HG03280 (cell line): ENCODE measurements around the gene FKBP1A.

Experiments
- ATAC-seq: cut with Tn5 transposase; IDR thresholded peaks from one replicate; pipeline ENCODE4 v1.9.1; 2021; ENCODE audit warnings: mild to moderate bottlenecking, moderate library complexity; ENCODE audit not compliant: unreplicated experiment

FKBP1A gene

DNA sequence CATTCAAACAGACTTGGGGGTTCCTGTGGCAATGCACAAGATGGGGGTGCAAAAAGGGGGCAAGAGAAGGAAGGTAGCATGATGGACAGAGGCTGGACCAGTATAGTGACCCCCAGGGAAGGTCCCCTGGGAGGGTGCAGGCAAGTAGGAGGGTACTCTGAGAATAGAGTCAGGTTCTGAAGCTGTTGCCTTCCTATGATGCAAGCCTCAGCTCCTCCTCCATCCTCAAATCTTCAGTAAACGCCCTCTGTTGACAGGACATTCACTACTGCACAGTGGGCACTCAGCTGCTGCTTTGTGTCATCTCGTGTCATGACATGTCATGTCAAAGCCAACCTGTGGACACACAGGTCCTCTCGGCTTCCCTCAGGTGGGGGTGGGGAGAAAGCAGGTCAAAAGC, 58.1 kb downstream of the FKBP1A start:
- ATAC-seq = no peak

DNA sequence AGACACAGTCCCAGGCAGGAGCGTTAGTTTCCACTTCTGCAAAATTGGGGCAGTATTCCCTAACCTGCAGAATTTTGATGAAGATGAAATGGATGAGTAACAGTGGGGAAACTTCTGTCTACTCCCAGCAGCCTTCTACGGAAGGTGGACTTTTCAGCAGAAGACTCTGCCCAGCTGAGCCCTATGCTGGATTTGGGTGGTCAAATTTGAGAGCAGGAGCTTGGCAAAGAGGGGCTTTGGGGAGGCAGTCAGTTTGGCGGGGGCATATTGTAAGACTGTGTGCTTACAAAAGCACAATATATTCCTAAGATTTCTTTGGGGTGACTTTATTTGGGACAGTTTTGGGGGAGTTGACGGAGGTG, 58.5 kb downstream of the FKBP1A start:
- no peak for ATAC-seq

DNA sequence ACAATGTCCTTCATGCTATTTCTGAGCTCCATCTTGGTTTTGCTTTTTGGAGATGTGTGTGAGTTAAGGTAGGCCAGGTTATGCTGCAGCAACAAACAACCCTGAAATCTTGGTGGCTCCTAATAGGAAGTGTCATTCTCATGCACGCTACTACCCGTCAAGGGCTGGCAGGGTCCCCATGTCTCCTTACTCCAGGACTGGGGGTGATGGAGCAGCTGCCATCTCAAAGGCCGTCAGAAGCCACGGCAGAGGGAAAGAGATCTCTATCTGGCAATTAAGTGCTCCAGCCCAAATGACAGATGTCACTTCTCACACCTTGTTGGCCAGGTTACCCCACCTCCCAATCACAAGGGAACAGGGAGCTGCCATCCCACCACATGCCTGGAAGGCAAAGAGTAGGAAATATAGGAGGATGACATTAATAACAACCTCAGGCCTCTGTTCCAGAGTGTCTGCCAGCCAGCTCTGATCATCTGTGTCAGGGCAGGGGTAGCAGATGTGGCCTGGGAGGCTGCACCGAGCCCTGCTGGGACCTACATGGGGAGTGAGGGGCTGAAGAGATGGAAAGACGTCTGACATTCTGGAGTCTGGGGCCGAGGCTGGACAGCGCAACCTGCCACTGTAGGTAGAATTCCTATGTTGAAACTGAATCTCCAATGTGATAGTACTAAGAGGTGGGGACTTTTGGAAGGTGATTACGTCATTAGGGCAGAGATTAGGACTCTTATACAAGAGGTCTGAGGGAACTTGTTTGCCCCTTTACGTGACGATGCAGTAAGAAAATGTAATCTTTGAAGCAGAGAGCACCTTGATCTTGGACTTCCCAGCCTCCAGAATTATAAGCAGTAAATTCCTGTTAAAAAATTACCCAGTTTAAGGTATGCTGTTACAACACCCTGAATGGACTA, 59.1 kb downstream of the FKBP1A start:
- no peak for ATAC-seq

DNA sequence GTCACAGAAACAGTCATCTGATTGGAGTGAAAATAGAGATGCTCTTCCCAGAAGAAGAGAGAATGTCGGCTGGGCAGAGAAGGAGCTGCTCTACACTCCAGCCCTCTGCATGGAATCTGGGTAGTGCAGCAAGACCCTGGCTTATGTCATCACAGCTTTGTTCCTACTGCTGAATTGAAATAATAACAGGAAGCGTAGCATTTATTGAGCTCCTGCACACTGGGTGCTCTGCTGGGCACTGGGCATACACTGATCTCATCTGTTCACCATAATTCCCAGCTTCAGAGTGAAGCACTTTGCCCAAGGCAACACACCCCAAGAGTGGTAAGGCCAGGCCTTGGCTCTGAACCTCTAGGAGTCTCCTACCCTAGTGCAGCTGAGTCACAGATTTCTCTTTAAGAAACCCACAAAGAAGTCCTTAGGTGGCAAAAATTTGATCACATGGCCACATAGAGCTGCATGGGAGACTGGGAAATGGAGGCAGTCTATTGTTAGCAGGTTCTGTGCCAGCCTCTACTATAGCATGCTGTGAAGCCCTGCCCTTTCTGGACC, 60.0 kb downstream of the FKBP1A start:
- ATAC-seq = no peak

DNA sequence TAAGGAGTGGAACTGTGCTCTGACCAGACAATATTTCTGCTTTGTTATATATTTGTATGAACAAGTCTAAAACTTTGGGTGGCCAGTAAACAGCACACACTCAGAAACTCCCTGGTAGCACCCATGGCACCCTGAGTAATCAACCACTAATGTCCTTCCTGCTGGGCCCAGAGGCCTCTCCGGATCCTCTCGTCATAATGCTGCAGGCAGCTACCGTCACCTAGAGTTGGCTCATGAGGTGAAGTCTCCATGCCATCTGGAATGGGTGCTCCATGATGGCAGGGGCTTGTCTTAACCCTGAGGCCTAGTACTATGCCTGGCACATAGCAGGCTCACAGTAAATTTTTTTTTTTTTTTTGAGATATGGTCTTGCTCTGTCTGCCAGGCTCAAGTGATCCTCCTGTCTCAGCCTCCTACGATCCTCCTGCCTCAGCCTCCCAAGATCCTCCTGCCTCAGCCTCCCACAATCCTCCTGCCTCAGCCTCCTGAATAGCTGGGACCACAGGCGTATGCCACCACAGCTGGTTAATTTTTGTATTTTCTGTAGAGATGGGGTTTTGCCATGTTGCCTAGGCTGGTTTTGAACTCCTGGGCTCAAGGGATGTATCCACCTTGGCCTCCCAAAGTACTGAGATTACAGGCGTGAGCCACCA, 60.9 kb downstream of the FKBP1A start:
- no peak for ATAC-seq

DNA sequence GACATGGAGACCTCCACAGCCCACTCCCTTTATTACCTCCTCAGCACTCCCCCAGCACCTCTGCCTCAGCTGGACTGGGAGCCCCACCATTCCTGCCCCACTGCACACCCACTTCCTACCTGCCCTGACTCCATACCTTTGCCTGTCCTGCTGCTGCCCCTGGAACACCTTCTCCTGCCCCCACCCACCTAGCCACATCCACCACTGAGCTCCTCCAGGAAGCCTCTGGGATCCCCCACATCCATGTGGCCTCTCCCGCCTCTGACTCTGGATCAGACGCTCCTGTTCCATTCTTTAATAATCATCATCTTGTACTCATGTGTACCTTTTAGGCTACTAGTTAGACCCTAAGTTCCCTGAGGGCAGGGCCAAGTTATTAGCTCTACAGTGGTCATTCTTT, 61.8 kb downstream of the FKBP1A start:
- no peak for ATAC-seq

DNA sequence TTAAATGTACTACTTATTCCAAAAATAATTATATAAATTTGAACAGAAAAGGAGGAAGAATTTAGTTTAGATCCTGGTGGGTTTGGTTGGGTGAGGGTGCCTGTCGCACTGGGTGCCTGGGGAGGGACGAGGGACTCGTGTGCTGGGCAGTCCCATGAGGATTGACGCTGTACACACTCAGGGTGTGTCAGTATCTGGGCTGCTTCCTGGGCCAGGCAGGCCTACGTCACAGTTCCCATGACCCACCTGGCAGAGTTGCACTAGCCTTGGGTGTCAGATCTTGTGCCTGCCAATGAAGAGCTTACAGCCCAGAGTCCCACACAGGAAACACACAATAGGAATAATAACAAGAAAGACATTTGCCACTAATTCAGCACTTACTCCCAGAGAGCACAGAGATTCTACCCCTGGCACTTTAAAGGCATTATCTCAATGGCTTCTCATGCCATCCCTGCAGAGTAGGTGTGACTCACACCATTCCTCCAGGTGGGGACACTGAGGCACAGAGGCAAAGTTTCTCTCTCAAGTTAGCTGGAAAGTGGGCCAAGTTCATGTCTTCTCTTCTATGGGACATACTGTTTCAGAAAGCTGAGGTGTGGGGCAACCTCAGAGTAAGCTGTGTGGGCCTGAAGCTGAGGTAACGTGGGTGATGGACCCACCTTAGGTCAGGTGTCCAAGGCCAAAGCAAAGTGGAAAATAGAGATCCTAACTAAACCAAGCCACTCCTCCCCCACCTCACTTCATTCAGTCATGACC, 62.6 kb downstream of the FKBP1A start:
- no peak for ATAC-seq

DNA sequence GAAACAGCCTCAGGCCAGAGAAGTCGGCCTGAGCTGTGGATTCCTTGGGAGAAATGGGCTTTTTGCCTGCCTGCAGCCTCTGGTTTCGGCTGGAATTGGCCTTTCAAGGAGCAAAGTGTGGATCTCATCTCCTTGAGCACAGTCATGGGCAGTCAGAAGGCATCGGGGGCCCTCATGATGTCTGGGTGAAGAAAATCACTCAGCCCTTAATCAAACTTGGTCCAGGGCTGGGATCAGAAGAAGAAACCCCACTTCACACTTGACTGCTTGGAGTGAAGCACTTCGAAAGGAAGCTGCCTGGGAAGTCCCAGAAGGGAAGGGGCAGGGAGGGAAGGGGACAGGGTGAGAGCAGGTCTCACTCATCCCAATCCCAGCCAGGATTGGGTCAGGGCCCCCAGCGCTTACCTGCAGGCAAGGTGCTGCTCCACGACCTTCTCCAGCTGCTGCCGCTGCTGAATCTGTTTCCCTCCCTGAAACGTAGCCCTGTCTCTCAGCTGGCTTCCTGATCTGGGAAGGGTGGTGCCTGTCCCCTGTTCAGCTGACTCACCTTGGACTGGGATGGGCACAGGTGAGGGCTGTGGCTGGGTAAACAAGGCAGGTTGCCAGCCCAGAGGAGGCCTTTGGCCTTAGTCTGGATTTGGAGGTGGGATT, 64.0 kb downstream of the FKBP1A start, which contains the start of gene SDCBP2:
SDCBP2 (minus strand) TSS at position 460 of the 651 bp plus-strand sequence. CDS start 8,723 bp downstream, outside the sequence.
- ATAC-seq = no peak

DNA sequence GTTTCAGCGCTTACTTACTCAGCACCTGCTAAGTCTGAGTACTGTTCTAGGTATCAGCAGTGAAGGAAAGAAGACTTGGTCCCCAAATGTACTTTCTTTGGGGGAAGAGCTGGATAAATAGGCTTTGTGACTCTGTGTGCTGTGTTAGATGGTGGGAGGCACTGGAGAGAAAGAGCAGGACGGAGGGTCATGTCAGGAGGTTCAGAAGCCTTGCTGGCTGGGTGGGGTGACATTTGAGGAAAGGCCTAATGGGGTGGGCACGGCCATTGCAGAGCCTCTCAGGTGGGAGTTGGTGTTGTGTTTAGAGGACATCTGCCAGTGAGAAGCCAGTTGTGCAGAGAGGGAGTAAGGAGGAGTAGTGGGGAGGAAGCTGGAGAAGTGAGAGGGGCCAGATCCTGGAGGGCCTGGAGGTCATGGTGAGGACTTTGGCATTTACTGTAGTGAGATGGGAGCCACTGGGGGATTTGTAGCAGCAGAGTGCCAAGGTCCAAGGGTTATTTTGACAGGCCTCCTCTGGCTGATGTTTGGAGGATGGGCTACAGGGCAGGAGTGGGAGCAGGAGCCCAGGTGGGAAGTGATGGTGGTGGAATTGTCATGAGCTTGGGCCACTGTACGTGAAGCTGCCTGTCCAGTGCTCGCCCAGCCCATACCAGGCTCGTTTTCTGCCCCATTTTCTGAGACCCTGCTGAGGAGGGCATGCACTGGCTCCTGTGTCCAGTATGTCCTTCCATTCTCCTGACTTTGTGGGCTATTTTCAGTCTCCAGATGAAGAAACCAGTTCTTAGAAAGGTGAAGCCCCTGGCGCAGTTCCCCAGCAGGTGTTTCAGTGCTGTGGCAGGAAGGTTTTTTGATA, 64.8 kb downstream of the FKBP1A start:
- no peak for ATAC-seq

DNA sequence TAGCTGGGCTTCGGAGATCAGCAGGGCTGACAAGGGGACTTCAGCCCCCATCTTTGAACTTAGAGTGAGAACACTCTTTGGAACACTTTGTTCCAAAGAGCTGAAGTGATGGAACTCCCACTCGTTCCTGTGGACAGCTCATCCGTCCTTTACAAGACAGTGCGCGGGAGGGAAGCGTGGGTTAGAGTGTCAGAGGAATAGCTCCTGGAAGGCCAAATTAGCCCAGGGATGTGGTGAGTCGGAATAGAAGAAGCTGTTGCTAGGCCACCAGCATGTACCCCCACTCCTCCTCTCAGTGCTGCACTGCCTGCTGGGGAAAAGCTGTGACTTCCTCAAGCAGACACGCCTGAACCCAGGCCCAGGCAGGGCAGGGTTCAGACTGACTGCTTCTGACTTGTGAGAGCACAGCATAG, 65.6 kb downstream of the FKBP1A start:
- no peak for ATAC-seq

DNA sequence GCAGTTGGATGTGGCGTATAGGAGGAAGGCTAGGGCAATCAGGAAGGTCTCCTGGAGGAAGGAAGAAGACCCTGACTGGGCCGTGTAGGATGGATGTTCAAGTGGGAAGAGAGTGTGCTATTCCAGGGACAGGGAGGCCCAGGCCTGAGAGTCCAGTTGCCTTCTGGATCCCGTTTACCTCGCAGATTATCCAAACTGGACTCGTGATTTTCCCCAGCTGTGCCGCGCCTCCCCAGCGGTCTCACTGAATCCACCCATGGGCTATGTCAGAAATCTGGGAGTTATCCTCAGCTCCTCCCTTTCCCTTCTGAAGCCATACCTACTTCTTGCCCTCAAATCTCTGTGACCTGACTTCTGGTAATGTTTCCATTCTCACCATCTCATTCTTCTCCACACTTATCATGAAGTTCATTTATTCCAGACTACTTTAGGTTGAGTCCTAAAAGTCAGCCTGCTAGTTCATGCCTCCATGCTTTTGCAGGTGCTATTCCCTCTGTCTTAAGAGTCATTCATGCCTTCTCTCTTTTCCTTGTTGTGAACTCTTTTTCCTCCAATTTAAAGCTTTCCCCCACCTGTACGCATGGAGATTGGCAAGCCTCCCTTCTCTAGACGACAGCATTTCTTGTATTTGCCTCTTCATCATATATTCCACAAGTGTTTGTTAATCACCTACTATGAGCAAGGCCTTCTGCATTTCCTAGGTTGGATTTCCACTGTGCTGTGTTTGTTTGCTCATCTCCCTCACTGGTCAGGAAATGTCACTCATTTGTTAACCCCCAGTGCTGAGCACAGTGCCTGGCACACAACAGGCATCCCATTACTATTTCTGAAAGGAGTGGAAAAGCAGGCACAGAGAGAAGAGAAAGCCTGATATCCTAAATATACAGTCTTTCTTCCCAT, 66.6 kb downstream of the FKBP1A start:
- no peak for ATAC-seq

DNA sequence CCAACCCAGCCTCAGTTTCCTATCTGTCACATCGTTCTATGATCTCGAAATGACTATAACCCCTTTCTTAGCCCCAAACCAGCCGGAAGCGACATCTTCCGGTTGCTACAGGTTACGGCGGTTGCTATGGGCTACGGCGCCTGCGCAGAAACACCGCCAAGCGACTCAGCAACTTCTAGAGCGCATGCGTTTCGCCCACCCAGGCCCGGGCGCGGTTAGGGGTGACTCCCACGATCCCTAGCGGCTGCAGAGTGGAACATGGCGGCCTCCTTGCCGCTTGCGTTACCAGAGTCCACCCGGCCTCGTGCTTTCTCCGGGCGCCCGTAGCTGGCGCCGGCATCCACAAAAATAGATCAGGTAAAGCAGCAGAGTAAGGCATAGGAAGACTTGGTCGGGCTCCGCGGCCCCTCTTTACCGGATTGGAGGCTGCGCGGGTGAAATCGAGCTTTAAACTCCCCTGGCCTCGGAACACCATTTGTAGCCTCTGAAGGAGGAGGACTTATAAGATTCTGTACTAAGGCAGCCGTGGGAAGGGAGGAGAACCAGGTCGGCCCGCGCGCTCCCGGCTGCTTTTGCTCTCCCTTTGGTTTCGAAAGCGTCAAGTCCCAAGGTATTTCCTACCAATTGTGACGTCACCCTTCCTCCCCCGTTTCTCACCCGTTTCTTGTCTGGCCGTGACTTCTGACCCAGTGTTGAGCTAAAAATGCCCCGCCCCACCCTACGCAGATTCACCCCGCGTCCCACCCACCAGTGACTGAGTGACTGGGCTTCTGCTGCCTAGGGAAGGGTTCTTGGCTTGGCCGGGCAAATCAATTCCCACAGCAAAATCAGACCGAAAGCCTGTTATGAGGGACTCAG, 67.5 kb downstream of the FKBP1A start:
- ATAC-seq = peak; percentile 85

DNA sequence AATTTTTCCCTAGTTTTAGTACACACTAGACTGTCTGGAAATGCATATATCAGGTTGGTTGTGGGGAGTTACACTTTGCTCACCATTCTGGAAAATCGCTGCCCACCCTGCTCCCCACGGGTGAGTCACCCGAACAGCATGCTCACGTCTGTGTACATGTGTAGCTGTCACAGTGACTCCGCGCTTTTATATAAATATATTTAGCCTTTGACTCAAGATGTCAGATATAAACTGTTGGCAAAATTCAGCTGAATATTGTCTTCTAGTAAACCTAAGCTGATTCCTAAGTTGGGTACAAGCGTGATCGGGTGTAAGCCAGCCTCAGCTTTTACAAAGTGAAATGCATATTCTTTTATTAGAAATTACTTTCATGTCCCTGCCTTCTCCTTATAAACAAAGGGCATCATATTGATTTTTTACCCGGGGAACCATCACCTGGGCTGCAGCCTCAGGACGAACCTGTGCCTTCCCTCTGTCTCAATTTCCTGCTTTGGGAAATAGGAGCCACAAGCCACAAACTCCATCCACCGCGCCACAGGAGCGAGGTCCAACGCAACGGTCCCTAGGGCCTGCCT, 68.2 kb downstream of the FKBP1A start:
- no peak for ATAC-seq

DNA sequence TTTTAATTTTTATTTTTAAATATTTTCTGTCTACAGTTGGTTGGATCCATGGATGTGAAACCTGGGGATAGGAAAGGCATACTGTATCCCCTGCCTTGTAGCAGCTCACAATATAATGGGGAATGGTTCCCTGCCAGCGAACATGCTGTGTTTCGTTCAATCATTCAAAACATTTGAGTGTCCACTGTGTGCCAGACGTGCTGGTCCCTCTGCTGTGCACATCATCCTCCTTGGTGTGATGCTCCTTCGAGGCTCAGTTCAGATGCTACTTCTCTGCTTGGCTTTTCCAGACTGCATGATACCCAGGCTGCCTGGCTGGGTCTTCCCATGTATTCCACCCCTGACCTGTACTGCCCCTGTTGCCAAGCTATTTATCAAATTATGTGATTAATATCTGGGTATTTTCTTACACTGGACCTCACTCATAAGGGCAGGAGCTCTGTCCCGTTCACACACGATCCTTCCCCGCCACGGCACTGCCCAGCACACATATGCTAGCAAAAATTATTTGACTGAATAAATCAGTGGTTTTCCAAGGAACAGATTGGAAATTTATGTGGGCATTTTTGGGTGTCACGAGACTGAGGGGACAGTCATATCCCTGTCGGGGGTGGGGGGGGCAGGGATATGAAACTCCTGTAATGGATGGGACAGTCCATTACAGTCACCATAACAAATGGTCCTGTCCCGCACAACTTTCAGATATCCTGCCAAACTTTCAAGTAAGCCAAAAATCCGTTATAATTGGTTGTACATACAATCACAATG, 68.8 kb downstream of the FKBP1A start:
- ATAC-seq = no peak

DNA sequence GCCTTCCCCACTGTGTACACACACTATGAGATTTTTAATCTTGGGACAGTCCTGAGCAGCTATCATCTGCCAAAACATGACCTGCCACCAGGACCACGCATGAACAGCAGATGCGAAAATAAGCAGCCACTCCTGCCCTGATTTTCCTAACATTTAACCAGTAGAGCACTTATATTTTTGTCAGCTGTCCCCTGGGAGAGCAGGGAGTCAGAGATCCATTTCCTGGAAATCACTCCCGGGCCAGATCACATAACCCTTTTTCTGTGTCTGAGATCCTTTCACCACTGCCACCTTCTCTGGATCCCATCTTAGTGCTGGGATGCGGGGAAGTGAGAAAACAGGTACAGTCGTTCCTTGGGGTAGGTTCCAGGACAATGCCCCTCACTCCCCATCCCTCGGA, 69.6 kb downstream of the FKBP1A start:
- ATAC-seq = no peak

DNA sequence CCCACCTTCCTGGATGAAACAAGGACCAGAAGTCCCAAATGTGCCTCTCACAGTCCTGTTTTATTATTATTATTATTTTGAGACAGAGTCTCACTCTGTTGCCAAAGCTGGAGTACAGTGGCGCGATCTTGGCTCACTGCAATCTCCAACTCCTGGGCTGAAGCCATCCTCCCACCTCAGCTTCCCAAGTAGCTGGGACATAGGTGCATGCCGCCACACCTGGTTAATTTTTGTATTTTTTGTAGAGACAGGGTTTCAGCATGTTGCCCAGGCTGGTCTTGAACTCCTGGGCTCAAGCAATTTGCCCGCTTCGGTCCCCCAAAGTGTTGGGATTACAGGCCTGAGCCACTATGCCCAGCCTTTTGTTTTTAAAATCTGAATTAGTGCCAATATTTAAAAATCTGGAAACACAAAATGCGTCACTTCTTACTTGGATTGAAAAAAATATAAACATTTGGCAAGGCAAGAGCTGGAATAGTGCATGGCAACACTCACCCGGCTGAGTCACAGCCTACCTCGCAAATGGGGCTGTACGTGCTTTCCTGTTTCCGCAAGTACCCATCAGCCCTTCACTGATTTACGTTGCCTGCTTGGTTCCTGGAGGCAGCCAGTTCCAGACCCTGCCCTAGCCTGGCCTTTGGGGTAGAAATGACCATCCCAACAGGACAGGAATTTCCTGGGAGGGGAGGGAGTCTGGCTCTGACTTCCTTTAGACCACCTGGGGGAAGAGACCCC, 70.2 kb downstream of the FKBP1A start:
- no peak for ATAC-seq
